ENCODE results near the gene PRKCB. TPM values are rescaled to one million over a fixed set of nuclear protein-coding genes. Genes with fewer than 3 reads are reported as not detected.
A peak's percentile ranks its signal among the peaks of the same experiment; 100 is the strongest.

The PRKCB gene
- 59.0 TPM for total RNA-seq

DNA sequence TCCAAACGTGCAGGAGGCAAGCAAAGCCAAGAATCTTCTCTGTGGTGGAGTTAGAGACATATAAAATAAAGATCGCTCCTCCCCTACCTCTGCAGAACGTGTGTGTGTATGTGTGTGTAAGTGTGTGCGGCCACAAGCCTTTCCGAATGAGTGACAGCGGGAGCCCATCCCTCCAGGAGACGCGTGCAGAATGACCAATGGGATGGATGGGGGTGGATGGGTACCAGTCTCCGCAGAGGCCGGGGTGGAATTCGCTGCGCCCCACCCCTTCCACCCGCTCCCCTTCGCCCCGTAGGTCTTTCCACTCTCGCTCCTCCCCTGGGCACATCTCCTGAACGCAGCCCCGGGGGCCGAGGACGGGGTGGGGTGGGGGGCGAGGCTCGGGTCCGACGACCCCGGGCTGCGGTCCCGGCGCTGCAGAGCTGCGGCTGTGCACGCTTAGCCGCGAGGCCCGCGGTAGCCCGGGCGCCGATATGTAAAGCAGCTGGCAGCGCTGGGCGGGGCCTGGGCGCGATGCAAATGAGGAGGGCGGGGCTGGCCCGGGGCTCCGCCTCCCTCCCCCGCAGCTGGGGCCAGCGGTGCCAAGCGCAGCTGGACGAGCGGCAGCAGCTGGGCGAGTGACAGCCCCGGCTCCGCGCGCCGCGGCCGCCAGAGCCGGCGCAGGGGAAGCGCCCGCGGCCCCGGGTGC, at the start of gene PRKCB:
Gene PRKCB, plus strand, starts transcription at position 594 of the 688 bp plus-strand sequence.
- DNase-seq, result peak; percentile 85

DNA sequence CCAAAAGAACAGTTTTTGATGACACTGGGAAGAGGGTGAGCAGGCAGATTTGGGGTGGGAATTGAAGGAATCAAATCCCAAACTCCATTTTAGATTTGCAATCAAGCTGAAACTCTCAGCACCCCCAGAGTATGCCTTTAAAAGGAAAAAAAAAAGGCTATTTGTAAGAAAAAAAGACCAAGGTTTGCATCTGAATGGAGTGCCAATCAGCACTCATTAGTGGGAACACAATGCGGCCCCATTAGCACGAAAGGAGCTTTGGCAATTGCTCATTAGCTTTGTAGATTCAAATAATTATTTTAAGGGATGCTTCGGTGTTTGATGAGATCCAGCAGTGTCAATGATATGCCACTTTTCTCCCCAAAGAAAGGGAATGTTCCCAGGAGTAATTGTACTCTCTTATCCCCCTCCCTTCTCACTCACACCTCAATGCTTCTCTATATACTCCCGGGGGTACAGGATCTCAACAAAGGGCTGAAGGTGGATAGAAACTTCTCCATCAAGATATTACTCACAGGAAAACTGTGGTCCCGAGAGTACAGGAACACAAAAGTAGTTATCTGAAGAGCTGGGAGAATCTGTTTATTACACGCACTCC, 48.7 kb upstream of the PRKCB start:
- DNase-seq, result no peak

DNA sequence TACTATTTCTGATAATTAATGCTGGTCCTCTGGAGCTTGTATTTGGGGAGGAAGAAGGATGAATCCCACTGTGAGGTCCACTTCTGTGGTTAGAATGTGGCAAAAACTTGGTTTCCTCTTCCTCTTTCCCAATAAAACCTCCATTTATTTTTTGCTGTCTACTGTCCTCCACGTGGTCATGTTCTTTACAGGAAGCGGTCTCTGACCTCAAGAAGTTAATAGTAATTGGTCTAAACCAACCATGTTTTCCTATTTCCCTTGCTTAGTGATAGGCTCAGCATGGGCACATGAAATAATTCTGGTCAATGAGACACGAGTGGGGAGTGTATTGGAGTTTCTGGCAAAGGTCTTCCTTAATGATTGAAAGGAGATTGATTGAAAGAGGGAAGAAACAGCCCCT, 47.1 kb upstream of the PRKCB start:
- DNase-seq, result no peak

DNA sequence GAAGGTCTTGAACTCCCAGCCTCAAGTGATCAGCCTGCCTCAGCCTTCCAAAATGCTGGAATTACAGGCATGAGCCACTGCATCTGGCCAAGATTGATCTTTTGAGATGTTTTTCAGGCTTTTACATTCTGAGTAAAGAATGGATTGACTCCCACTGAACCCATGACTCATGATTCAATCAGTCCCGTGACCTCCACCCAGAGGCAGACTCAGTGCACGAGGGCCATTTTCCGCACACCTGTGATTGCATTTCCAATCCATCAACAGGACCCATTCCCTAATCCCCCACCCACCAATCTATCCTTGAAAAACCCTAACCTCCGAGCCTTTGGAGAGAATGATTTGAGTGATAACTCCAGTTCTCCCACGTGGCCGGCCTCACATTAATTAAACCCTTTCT, 40.4 kb upstream of the PRKCB start:
- DNase-seq, result no peak

DNA sequence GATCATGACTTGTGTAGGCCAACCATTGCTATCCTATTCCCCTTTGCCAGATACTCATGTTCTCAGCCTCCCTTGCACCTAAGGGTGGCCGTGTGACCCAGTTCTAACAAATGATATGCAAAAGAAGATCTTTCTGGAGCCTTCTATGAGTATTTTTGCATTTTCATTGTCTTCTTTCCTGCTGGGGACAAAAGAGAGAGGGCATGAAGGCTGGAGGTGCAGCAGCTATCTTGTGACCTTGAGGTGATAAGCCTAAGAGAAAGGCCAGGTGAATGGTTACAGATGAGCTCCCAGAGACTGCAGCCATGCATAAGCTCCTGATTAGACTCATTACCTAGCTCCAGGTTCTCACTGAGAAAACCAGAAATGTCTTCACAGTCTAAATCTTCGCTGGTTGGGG, 38.8 kb upstream of the PRKCB start:
- DNase-seq, result no peak

DNA sequence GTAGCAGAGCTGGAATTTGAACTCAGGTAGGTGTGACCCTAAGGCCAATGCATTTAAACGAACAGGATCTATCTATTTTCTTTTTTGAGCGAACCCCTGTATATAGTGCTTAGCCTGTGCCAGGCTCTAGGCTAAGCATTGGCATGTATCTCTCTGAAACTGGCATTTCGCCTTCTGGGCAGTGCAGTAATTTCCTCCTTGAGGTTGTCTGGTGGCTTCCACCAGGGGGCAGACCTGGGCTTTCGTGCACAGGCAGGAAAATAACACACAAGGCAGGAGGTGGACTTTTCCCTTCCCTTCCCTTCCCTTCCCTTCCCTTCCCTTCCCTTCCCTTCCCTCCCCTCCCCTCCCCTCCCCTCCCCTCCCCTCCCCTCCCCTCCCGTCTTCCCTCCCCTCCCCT, 34.4 kb upstream of the PRKCB start:
- DNase-seq, result peak; percentile 61

DNA sequence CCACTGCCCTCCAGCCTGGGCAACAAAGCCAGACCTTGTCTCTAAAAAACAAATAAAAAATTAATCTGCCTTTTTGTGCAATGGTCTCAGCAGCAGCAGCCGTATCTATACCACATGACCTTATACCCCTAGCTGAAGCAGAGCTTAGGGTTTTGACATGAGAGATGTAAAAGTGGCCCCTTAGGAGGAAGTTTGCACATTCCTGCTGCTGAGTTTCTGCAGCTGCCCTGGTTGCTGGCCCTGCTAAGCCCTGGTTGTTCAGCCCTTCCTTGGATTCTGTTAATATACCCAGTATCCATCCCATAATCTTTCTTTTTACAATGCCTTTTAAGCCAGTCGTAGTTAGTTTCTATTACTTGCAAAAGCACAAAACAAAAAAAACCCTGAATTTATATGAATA, 33.0 kb upstream of the PRKCB start:
- no peak for DNase-seq

DNA sequence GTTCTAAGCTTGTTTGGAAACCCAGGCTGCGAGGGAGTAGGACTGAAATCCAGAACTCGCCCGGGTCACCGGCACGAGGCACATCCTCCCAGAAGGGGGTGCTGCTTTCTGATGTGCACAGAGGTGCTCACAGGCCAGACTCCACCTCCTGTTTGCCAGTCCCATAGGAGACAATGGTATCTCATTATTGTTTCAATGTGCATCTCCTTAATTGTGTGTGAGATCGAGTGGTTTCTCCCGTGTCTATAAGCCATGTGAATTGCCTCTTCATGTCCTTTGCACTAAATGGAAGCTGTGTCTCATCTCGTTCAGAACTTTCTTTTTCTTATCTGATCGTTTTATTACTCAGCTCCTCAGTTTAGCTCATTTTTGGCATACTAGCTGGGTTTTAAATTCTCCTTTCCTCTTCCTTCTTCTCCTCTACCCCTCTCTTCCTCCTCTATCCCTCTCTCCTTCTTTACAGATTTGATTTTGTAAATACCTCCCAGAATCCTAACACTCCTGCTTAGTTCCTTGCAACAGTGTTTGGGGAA, 32.1 kb upstream of the PRKCB start:
- peak; percentile 12 for DNase-seq

DNA sequence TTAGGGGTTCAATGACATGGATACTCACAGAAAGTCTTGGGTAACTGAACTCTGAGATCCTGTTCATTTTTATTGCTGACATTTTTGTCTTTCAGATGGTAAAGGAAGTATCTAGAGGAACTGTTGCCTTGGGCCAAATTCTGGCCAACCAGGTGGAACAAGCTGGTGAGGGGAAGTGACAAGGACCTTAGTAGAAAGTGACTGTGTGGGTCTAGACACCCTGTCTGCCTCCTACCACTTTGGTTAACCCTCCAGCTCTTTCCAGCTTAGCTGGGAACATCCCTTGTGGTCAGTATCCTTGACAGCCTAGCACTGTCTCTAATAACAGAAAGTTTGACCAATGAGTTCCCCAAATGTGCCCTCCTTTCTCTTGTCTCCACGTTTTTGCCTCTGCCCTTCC, 28.8 kb upstream of the PRKCB start:
- no peak for DNase-seq

DNA sequence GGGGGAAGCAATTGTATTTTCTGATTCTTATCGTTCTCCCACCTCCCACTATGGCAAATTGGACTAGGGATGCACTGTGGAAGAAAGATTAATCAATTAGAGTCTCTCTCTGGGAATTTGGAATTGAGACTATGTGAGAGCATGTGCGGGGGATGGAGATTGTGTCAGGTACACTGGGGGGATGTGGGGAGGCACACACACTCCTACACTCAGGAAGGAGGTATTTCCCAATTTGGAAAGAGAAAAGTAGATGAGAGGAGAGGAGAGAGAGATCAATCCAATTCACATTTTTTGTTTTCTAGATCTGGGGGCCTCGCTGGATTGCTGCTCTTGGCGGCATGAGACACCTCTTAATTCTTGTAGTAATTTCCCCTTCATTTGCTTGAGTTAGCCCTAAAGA, 14.3 kb upstream of the PRKCB start:
- no peak for DNase-seq

DNA sequence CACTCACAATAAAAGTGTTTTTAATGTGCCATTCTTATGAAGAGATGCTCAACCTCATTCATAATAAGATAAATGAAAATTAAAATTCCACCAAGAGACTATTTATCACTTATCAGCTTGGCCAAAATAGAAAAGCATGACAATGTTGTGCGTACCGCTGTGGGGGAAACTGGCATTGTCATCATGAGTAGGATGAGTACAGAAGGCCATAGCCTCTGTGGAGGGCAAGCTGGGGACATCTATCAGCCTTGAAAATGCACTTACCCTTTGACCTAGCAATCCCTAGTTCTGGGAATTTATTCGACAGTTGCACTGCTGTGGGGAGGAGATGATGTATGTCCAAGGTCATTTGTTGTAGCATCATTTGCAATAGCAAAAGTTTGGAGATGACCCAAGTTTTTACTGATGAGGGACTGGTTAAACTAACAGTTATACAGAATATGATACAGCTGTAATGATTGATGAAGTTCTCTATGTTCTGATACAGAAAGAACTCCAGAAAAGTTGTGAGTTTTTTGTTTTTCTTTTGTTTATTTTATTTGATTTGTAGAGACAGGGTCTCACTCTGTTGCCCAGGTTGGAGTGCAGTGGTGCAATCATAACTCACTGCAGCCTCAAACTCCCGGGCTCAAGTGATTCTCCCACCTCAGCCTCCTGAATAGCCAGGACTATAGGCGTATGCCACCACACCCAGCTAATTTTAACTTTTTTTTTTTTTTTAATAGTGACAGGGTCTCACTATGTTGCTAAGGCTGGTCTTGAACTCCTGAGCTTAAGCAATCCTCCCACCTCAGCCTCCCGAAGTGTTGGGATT, 13.7 kb upstream of the PRKCB start:
- no peak for DNase-seq

DNA sequence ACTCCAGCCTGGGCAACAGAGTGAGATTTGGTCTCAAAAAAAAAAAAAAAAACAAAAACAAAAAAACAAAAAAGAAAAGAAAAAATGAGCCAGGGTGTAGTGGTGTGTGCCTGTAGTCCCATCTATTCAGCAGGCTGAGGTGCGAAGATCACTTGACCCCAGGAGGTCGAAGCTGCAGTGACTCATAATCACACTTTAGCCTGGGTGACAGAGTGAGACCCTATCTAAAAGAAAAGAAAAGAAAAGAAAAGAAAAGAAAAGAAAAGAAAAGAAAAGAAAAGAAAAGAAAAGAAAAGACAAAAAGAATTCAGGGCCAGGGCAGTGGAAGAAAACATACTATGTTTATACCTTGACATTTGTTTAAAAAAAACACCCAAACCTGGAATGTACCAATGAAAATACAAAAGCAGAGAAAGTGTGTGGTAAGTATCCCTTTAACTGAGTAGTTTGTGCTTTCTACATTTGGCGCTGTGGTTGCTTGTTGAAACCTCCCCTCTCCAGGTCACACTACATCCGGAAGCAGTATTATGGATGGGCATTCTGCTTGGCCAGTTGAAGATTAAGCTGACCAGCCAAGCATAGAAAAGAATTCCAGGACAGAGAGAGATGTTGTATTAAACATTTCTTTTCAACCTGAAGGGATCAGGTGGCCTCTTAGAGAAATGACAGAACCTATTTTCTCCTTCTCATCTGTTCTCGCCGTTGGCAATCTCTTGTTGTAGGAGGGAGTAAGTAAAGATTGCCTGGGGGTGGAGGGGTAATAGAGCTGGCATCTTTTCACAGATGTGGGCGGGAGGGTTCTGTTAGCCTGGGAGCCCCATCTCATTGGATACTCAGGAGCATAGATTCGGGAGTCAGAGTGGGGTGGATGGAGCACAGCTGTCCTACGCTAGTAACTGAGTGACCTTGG, 12.1 kb upstream of the PRKCB start:
- DNase-seq, result no peak

DNA sequence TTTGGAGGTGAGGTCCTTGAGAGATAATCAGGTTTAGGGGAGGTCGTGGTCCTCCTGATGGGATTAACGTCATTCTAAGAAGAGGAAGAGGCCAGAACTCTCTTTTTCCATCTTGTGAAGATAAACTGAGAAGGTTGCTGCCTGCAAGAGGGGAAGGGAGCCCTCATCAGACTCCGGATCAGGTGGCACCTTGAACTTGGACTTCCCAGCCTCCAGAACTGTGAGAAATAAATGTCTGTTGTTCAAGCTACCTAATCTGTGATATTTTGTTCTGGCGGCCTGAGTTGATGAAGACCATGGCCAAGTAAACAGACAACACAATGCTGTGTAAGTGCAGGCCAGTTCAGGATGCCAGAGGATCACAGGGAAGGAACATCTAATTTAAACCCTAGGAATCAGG, 10.9 kb upstream of the PRKCB start:
- DNase-seq, result no peak

DNA sequence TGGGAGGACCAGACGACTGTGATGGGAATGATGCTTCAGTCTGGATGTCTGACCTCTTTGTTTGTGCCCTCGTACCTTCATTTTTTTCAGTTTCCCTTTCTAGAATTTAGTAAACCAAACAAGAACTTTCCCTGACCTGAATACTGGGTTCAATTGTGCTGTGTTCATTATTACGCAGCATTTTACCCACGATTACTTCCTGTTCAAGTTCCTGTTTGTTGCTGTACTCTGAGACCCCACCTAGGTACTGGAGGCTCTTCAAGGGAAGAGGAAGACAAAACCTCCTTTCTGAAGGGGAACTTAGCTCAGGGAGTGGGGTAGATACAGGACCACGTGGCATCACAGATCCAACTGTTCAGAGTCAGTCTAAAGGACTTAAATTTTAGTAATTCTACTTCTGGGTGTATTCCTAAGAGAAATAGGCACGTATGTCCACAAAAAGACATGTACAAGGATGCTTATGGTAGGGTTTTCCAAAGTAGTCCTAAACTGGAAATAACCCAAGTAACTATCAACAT, 9.2 kb upstream of the PRKCB start:
- DNase-seq, result no peak

DNA sequence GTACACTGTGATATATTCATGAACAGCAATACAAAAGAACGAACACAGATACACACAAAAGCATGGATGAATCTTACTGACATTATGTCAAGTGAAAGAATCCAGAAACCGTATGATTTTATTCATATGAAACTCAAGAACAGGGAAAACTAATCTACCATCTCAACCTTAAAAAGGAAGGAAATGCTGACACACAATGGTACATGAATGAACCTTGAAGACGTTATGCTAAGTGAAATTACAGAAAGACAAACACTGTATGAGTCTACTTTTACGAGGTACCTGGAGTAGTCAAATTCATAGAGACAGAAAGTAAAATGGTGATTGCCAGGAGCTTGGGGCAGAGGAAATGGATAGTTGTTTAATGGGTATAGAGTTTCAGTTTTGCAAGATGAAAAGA, 8.7 kb upstream of the PRKCB start:
- no peak for DNase-seq

DNA sequence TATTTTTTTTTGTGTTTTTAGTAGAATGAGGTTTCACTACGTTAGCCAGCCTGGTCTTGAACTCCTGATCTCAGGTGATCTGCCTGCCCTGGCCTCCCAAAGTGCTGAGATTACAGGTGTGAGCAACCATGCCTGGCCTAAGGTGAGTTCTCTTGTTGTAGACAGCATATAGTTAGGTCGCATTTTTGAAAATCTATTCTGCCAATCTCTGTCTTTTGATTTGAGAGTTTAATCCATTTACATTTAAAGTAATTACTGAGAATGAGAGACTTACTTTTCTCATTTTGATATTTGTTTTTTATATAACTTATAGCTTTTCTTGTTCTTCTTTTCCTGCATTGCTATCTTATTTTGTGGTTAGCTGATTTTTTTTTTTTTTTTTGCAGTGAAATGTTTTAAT, 6.3 kb upstream of the PRKCB start:
- DNase-seq, result no peak

DNA sequence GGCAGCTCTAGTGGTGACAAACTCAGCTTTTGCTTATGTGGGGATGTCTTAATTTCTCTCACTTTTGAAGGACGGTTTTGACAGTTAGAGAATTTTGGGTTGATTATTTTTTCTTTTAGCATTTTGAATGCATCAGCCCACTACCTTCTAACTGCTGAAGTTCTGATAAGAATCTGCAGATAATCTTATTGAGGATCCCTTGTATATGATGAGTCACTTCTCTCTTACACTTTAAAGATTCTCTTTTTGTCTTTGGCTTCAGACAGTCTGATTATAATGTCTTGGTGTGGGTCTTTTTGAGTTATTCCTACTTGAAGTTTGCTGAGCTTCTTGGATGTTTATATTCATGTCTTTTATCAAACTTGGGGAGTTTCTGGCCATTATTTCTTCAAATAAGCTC, 5.5 kb upstream of the PRKCB start:
- DNase-seq, result no peak

DNA sequence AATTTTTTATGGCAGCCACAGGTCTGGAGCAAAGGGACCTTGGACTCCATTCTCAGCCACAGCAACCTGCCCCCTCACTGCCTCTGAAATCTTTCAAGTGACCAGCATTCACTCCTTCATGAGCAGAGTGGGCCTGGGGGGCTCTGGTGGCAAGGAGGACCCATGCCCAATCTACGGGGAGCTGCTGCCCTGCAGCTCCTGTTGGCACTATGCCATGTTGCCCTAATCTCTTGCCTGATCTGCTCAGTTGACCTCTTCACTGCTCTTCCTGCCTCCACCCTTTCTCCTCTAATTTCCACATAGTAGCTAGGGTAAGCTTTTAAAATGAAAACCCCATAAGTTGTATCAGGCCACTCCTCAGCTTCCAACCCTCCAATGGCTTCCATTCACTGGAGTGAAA, 2.9 kb upstream of the PRKCB start:
- no peak for DNase-seq

DNA sequence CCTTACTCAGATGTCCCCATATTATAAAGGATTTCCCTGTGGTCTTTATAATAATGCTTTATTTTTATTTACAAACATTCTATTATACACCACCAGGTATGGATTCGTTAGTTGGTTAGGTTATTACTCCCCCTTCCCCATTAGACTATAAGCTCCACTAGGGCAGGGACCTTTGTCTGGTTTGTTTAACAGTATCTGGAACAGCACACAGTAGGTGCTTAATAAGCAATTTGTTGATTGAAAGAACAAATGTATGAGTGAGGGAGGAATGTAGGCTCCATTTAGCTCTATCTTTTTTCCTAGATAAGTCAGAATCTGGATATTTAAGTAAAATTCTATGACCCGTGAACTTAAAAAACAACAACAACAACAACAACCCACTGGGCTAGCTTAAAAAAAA, 2.3 kb upstream of the PRKCB start:
- no peak for DNase-seq

DNA sequence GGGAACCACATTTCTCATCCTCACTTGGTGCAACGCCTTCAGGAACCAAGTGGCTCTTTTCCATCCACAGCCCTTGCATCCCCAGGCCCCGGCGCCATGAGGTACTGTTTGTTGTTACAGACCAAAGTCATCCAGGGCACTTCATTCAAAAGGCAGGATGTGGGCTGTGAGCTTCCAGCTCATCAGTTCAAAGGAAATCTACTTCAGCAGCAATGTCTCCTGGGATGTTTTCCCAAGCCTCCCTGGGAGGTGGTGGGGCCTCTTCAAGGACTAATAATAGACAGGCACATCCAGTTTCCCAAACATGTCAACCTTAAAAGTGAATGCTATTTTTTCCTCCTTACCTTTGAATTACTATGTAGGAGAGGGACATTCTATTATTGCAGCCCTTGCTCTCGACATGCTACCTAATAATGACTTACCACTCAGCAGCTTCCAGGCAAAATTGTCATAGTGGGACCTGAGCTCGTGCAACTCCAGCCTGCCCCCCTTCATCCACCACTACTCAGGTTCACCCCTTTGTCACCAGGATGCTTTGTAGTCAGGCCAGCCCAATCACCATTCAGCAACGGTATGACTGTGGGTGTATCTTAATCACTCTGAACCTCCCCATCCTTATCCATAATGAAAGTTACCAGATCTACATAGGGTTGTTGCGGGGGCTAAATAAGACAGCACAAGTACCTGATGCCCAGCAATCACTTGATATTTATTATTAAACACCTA, 1.7 kb upstream of the PRKCB start:
- DNase-seq, result no peak

DNA sequence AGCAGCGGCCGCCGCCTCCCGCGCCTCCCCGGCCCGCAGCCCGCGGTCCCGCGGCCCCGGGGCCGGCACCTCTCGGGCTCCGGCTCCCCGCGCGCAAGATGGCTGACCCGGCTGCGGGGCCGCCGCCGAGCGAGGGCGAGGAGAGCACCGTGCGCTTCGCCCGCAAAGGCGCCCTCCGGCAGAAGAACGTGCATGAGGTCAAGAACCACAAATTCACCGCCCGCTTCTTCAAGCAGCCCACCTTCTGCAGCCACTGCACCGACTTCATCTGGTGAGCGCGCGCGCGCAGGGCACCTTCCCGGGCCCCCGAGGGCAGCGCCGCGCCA, 258 bp downstream of the PRKCB start:
- no peak for DNase-seq
